GM21360 (cell line): ENCODE data around the gene OR52N5.

Experiments used
- ATAC-seq: cut with Tn5 transposase; IDR thresholded peaks from one replicate; pipeline ENCODE4 v1.9.1; 2021; ENCODE audit warnings: mild to moderate bottlenecking, moderate library complexity; ENCODE audit not compliant: unreplicated experiment

Gene OR52N5

GRCh38 chr11:5783255-5783654 is at the start of gene OR52N5:
Gene OR52N5, minus strand, starts transcription at chr11:5783355. Its CDS starts 4,721 bp downstream, at chr11:5778634.
- ATAC-seq, result no peak

- no peak for ATAC-seq
These were observed 48.2 kb upstream of the OR52N5 start for GRCh38 chr11:5831196-5831829.

GRCh38 chr11:5818245-5818886 is 35.2 kb upstream of the OR52N5 start:
- ATAC-seq, result peak; percentile 51

DNA sequence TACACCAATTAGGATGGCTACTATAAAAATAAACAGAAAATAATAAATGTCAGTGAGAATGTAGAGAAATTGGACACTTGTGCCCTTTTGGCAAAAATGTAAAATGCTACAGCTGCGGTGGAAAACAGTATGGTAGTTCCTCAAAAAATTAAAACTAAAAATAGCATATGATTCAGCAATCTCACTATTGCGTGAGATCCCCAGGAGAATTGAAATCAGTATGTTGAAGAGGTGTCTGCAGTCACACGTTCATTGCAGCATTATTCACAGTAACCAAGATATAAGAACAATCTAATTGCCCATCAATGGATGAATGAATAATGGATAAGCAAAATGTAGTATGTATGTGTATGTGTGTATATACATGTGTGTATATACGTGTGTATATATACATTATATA is 32.4 kb upstream of the OR52N5 start:
- no peak for ATAC-seq

DNA sequence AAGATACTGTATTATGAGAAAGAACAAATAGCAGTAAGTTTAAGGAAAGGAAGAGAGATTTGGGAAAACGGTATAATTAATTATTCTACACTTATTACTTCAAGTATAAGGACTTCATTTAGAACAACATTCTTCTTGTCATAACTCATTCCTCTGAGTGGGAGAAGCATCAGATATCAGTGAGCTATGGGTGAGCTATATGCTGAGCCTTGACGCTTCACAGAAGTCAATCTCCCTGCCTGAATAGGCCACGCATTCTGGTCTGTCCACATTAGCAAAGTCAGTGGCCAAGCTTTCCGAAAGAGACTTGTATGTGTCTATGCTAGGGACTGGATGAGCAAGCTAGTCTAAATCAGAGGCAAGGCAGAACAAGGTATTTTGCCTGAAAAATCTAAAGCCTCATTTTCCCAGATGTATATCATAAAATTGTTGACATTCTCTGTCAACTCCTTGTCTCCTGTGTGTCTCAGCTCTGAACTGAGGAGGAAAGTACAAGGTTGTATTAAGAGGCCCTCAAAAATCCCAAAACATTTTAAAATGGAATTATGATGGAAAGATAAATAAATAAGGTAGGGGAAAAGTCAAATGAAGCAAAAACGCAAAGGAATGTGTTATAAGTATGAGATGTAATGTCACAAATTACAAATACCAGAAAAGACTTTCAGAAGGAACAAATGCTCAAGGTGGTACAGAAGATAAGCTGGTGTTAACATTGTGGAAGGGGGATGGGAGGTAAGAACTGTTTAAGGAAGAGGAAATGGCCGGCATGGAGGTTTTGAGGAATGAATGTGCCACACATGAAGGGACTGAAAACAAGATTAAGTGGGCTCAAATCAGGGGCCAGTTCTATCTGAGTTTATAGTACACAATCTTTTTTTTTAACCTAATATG is 27.0 kb upstream of the OR52N5 start:
- no peak for ATAC-seq

DNA sequence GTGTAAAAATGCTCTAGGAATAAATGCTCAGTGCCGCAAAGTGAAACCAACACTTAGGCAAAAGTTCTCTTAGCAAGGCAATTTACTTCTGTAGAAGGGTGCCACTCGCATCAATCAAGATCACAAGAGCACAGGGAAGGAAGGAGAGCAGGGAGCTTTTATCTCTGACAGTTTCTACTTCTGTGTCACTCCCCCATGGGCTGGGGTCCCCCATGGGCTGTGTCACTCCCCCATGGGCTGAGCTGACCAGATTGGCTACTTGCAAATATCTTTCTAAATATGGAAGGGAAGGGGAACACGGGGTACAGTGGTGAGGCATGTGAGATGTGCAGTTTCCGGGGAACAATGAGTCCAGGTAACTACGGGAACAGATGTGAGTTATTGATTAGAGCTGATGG is 26.0 kb upstream of the OR52N5 start:
- ATAC-seq, result peak; percentile 41

- peak; percentile 93 for ATAC-seq
These were observed 25.5 kb upstream of the OR52N5 start, which contains the start of gene OR52N2 for GRCh38 chr11:5808500-5809121. Gene OR52N2, plus strand, starts transcription at chr11:5808924. Its CDS starts 11,412 bp downstream, at chr11:5820336.

DNA sequence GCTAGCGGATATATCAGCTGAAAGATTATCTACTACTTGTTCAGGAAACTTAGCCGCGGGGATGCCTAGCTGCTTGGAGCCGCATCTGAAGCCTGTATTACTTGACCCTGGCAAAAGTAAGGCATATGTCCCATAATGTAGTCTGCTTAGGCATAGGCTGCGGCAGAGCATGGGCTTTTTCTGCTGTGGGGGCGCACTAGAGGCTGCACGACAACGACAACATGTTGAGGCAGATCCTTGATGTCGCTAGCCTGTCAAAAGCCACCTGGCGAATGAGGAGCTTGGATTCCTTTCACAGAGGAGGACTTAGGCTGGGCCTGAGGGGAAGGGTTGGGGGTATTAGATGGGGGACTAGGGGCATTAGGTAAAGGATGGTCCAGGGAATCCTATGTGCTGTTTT is 24.4 kb upstream of the OR52N5 start:
- no peak for ATAC-seq

DNA sequence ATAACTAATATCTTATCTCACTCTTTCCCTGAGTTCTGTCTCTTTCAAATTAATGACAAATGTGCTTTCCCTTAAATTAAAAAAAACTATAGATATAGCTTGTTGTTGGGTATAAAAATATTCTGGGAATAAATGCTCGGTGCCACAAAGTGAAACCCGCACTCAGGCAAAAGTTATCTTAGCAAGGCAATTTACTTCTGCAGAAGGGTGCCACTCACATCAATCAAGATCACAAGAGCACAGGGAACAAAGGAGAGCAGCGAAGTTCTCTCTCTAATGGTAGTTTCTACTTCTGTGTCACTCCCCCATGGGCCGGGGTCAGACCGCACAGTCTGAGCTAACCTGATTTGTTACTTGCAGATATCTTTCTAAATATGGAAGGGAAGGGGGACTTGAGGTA is 20.8 kb upstream of the OR52N5 start:
- no peak for ATAC-seq

GRCh38 chr11:5796541-5796940 is 13.4 kb upstream of the OR52N5 start:
- ATAC-seq, result no peak

- no peak for ATAC-seq
These were observed 8.0 kb upstream of the OR52N5 start, which contains the start of gene OR52N1 for GRCh38 chr11:5791165-5791564. Gene OR52N1, minus strand, starts transcription at chr11:5791265. Its CDS starts 2,449 bp downstream, at chr11:5788816.

- no peak for ATAC-seq
These were observed 16.1 kb downstream of the OR52N5 start for GRCh38 chr11:5767056-5767455.

DNA sequence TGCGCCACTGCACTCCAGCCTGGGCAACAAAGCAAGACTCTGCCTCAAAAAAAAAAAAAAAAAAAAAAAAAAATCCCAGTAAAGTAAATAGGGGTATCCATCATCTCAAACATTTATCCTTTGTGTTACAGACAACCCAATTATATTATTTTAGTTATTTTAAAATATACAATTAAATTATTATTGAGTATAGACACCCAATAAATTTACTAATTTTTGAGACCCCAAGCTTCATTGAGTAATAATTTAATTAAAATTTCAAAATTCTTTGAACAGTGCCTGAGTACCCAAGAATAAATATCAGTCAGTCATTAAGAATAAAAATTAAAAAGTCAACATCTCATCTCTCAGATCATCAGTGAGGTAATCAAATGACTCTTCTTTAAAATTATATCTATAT is 29.2 kb downstream of the OR52N5 start, which contains the start of gene OR52N4:
Gene OR52N4, plus strand, starts transcription at position 301 of the 400 bp plus-strand sequence. CDS start 498 bp downstream, outside the sequence.
- ATAC-seq, result no peak

- ATAC-seq, result no peak
These were observed 33.3 kb downstream of the OR52N5 start for GRCh38 chr11:5749836-5750235.

DNA sequence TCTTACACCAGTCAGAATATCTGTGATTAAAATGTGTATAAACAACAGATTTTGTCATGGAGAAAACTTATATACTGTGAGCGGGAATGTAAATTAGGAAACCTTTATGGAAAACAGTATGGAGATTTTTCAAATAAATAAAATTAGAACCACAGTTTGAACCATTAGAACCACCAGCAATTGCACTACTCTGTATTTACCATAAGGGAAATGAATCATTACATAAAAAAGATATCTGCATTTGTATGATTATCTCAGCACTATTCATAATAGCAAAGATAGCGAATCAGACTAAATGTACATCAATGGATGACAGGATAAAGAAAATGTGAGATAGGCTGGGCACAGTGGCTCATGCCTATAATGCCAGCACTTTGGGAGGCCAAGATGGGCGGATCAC is 36.5 kb downstream of the OR52N5 start:
- no peak for ATAC-seq

DNA sequence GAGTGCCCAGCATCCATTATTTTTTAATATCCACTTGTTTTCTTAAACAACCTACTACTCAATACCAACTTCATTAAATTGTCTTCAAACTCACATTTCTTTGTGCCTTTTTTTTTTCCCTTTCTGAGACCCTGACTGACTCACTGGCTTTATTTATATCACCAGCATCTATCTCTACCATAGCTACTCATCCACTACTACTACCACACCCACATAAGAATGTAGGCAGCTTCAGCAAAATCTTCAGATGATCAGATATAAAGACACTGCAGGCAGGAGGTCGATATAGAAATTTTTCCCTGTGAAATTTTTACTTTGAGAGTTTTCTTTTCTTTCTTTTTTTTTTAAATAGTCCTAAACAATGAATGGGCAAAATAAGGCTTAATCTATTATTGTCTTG is 44.7 kb downstream of the OR52N5 start:
- ATAC-seq, result no peak

- ATAC-seq, result no peak
These were observed 45.3 kb downstream of the OR52N5 start for GRCh38 chr11:5737670-5738392.

DNA sequence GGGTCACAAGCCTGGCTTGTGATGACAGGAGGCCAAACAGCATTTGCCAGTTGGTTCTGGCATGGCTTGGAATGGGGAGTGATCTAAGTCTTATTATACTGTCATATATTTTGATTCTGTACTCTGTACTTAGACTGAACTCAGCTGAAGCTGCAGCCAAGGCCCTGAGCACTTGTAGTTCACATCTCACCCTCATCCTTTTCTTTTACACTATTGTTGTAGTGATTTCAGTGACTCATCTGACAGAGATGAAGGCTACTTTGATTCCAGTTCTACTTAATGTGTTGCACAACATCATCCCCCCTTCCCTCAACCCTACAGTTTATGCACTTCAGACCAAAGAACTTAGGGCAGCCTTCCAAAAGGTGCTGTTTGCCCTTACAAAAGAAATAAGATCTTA is 46.1 kb downstream of the OR52N5 start:
- no peak for ATAC-seq

- ATAC-seq, result no peak
These were observed 46.8 kb downstream of the OR52N5 start, which contains the start of gene OR56B1 for GRCh38 chr11:5736396-5736795. Gene OR56B1, plus strand, starts transcription at chr11:5736448. Its CDS starts 69 bp downstream, at chr11:5736517.

DNA sequence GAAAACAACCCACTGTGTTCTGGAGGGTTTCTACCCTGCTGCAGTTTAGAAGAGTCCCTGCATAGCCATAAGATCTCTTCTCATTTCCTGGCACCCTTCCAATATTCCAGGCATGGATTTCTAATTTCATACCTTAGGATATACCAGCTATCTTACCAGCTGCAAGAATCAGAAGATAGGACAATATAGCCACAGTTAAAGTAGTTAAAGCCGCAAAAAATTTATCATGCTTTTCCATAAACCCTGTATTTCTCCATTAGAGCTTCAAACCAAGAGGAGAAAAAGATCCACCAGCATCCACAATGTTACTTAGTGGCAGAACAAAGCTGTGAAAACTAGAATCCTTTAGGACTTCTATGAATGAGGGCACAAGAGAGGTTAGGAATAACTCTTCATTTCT is 55.5 kb downstream of the OR52N5 start:
- no peak for ATAC-seq
